Activated T-cell treated with anti-CD3 and anti-CD28 coated beads for 24 hours (primary cell): ENCODE results near the gene GET4.

Source experiments
- DNase-seq: peaks from one replicate; pipeline ENCODE4 v3.0.0-alpha.2; 2020; ENCODE audit warnings: low read depth

Gene GET4

DNA sequence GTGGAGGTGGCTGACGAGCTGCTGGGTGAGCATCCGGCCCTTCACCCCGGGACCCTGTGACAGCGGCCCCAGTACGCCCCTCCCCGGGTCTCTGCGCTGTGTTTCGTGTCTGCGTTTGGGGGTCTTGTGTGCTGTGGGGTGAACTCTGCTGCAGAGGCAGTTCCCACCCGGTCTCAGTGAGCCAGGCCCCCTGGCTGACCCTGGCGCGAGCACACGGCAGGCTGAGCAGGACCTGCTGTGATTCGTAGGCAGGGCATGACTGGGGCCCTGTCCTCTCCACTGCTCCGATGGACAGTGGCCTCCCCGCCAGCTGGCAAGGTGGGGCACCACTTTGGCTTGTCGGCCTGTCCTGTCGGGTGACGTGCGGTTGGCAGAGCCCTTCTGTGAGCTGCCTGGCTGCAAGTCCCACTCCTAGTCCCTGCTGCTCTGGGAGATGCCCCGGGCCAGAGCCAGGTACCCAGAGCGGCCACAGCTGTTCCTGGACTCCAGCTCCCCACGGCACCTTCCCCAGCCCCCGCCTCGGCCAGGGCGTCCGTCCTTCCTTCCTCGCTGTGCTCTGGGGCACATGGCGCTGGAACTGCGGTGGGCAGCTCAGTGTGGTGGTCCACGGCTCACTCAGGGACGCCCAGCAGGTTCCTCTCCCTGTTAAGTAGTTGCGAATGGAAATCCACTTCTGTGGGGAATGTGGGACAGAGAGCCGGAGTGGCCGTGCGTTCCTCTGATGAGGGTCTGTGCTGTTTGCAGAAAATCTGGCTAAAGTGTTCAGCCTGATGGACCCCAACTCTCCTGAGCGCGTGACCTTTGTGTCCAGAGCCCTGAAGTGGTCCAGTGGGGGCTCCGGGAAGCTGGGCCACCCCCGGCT lies 10.5 kb downstream of the GET4 start:
- DNase-seq: no peak

DNA sequence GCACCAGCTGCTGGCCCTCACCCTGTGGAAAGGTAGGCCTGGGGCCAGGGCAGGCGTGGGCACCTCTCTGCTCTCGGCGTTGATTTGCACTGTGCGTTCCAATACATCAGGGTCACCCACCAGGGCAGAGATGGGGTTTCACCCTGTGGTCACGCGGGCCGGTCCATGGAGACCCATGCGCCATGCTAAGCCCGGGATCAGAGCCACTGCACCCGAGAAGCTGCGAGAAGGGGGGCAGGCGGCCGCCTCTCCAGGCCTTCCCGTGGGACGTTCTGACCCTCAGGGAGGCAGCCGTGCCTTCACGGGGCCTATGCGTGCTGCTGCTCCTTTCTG lies 11.1 kb downstream of the GET4 start:
- DNase-seq: no peak

DNA sequence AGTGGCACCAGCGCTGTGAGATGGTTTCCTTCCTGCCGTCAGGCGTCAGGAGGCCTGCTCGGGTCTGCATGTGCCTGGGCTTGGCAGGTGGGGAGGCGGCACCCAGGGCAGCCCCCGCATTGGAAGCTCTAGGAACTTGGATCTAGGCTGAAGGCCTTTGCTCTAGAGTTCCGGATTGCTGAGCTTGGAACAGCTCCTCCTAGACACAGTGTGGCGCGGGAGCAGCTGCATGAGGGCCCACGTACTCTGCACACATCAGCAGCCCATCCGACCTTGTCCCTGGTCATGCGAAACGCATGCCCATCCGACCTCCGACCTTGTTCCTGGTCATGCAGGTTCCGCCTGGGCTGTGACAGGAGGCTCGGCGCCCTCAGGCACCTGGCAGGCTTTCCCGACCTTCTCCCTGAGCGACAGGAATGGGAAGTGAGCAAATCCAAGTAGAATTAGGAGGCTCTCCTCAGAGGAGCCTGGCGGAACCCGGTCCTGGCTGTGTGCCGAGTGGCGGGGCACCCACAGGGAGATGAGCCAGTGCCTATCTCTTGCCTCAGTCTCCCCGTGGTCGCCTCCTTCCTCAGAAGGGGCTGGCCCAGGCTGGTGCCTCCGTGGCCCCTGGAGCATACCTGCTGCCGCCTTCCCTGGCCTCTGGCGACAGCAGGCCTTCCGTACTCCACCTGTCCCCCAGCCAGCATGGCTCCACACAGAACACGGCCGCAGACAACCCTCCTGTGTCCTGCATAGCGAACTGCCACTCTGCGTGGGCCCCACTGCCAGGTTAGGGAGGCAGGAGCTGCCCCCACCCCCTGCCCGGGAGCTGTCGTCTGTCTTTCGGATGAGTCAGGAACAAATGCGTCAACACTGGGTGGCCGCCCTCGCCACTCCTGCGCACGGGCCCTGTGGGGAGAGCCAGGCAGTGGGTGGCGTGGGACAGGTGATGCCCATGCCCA lies 12.0 kb downstream of the GET4 start:
- no peak for DNase-seq

DNA sequence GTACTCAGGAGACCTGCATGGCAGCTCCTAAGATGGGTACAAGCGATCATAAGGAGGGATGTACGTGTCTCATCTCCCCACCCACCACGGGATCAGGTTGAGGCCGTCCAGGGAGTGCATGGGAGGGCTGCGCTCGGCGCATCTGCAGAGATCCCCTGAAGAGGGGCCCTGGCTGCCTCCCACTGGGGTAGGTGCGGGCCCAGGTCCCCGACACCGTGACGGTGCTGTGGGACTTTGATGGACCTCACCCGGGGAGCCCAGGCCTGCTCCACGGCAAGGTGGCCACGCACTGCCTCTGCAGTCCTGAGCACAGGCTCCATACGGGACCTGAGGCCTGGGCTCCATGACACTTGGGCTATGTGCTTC lies 12.7 kb downstream of the GET4 start:
- no peak for DNase-seq

DNA sequence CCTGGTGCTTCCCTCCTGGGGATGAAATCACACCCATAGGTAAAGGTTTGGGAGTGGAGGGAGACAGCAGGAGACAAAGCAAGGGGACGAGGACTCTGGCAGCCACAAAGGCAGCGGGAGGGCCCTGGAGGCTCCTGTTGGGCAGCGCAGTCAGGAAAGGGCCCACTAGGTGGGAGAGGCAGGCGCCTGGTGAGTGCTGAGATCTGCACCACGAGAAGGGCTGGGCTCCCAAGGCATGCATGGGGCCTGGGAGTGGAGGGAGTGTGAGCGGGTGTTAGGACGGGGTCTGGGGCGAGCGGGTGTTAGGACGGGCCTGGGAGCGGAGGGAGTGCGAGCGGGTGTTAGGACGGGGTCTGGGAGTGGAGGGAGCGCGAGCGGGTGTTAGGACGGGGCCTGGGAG lies 13.0 kb downstream of the GET4 start:
- no peak for DNase-seq

DNA sequence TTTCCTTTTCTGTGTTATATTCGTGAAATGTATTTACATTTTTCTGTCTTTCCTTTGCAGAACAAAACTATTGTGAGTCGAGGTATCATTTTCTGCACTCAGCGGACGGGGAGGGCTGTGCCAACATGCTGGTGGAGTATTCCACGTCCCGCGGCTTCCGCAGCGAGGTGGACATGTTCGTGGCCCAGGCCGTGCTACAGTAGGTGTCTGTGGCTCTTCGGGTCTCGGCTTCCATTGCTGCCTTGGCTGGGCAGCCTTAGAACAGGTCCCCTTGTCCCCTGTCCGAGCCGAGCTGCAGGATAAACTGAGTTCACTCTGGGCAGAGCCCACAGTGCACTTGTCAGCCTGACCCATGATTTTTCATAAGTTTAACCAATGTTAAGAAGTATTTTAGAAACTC lies 14.5 kb downstream of the GET4 start:
- no peak for DNase-seq

DNA sequence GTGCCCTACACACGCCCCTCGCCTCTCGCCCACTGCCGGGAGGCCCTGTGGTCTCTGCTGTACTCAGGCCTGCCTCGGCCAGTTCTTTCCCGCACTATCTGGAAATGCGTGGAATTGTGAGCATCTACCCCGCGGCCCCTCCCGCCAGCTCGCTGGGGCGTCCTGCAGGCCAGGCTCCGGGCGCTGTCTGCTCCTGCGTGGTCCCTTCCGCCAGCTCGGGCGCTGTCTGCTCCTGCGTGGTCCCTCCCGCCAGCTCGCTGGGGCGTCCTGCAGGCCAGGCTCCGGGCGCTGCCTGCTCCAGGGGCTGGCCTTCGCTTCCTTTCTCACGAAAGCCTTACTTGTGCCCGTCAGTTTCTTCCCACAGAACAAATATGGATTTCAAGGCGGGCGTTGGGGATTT lies 14.9 kb downstream of the GET4 start:
- no peak for DNase-seq

DNA sequence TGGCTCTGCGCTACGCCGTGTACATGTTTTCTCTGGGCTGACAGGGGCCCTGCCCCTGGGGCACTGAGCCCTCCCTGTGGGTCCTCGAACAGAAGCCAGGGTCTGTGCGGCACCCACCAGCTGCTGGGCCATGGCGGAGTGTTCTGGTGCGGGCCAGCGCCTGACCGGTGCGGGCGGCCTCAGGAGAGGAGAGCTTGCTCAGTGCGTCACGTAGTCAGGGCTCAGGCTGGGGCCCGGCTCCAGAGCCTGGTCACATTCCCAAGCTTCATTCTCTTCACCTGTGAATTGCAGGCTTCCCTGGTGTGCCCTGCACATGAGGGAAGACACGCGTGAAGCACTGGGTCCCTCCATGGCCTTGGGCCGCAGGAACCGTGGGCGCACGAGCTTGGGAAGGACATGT lies 15.5 kb downstream of the GET4 start:
- DNase-seq: no peak

DNA sequence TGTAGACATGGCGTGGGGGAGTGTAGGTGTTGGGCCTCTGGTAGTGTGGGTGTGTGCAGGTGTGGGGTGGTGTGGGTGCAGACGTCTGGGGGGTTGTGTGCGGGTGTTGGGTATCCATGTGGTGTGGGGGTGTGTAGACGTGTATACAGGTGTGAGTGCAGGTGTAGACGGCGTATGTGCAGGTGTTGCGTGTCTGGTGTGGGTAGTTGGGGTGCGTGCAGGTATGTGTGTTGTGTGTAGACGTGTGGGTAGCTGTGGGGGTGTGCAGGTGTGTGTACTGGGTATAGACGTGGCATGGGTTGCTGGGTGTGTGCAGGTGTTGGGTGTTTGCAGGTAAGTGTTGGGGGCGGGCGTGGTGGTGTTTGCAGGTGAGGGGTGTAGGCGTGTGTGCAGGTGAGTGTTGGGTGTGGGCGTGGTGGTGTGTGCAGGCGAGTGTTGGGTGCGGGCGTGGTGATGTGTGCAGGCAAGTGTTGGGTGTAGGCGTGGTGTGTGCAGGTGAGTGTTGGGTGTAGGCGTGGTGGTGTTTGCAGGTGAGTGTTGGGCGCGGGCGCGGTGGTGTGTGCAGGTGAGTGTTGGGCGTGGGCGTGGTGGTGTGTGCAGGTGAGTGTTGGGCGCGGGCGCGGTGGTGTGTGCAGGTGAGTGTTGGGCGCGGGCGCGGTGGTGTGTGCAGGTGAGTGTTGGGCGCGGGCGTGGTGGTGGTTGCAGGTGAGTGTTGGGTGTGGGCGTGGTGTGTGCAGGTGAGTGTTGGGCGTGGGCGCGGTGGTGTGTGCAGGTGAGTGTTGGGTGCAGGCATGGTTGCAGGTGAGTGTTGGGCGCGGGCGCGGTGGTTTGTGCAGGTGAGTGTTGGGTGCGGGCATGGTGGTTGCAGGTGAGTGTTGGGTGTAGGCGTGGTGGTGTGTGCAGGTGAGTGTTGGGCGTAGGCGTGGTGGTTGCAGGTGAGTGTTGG lies 16.6 kb downstream of the GET4 start:
- DNase-seq: no peak

DNA sequence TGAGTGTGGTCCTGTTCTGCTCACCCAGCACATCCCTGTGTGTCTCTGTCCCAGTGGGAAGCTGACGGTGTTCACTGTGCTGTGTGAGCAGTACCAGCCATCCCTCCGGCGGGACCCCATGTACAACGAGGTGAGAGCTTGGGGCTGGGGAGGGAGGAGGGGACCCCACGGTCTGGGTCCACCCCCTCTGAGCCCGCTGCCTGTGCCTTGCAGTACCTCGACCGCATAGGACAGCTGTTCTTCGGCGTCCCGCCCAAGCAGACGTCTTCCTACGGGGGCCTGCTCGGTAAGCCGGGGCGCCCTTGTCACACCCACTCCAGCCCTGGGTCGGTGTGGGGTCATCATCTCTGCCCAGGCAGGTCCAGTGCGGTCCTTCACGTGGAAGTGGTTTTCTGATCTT lies 17.3 kb downstream of the GET4 start:
- no peak for DNase-seq

DNA sequence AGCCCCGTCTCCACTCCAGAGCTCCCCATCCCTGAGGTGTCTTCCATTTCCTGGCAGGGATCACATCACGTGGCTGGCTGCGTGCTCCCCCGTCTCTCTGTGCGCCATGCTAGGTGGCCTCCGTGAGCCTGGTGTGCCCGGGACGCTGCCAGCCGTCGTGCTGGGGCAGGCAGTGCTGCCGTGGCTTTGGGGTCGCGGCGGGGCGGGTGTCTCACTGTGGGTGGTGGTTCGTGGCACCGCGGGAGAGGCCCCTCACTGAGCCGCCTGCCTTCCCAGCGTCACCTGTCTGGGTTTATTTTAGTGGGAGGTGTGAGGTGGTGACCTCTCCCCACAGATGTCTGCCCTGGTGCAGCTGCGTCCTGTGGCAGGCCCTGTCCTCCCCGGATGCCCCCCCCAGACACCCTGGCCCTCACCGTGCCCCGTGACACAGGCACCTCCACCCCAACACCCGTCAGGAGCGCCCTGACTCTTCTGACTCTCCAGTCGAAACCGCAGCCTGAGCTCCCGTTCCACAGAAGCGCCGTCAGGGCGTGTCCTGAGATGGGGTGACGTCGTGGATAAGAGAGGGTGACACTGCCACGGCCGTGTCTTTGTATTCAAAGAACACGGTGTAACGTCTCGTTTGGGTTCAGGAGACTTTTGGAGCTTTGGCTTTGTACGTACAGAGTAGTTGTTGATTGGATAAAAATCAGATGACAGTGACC lies 18.0 kb downstream of the GET4 start:
- DNase-seq: no peak

DNA sequence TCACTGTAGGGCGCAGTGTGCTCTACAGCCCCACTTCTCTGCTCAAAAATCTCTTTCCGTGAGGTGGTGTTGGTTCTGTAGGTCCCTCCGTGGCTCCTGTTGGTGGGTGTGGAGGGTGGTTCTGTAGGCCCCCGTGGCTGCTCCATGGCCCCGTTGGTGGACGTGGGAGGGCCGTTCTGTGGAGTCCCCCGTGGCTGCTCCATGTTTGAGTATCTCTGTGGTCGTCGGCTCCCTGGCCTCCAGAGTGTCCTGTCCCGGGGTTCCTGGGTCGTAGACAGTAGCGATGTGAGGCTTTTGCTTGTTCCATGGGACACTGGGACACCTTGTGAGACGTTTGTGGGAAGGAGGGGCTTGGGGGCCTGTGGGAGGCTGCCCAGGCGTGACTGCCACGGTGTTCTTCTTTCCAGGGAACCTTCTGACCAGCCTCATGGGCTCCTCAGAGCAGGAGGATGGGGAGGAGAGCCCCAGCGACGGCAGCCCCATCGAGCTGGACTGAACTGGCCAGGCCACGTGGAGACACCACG lies 18.6 kb downstream of the GET4 start:
- DNase-seq: no peak

DNA sequence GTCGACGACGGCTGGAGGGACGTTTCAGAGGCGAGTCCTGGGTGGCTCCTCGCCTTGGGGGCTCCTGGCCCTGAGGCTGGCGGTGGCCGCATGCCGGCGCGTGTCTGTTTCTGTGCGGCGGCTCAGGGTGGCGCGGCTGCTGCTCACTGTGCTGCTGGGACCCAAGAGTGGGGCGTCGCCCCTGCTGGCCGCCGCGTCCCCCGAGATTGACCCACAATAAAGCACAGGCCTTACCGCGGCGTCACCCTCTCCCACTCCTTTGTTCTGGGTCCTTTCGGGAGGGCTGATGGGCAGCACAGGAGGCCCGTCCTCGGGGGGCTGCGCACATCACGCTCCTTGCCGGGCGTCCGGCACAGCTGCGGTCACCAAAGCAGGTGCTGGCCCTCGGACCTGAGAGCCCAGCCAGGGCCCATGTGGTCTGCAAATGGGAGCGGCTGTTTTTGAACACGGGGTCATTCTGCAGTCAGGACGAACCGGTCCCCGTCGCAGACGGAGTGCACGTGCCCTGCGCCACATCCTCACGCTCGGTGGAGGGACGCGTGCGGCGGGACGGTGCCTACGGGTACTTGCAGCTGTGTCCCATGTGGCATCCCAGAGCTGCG lies 19.2 kb downstream of the GET4 start:
- DNase-seq: no peak

DNA sequence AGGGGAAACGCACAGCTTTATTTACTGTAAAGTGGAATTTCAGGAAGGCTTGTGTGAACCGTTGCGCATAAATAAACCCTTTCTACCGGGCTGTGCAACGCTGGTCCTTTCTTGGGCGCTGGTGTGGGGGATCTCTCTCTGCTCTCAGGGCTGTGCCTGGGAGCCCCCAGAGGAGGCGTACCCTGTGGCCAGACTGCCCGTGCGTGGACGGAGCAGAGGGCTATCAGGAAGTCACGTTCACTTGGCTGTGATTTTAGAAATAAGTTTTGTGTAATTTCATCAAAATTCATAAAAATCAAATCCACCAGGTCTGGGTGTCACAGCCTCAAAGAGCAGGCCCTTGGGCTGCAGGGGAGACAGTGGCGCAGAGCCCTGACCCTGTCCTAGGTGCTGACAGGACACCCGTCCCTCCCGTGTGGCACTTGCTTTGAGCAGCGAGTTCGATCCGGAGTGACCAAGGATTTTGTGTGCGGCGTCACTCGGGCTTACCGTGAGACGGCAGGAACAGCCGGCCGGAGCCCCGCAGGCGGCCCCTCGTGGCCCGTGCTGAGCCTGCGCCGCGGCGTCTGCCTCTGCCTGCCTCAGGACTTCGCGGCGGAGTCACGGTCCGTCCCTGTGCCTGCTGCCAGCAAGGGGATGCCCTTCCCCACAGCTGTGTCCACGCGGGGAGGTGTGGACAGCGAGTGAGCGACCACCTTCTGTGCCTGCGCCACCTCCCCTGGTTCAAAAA lies 20.2 kb downstream of the GET4 start:
- DNase-seq: no peak

DNA sequence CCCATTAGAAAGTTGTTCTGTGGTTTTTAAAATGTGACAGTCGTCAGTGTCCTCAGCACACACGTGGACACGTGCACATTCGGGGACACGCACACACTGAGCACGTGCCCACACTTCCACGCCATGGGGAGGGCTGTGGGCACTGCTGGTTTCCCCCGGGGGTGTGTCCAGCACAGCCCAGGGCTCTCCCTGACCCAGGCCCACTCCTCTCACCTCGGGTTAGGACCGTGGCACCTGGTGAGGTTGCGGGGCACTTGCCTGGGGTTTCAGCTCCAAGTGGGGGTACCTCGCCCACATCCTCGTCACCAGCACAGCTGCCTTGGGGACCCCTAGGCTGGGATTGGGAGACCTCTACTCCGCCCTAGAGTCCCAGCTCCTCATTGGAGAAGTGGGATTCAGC lies 20.7 kb downstream of the GET4 start:
- no peak for DNase-seq

DNA sequence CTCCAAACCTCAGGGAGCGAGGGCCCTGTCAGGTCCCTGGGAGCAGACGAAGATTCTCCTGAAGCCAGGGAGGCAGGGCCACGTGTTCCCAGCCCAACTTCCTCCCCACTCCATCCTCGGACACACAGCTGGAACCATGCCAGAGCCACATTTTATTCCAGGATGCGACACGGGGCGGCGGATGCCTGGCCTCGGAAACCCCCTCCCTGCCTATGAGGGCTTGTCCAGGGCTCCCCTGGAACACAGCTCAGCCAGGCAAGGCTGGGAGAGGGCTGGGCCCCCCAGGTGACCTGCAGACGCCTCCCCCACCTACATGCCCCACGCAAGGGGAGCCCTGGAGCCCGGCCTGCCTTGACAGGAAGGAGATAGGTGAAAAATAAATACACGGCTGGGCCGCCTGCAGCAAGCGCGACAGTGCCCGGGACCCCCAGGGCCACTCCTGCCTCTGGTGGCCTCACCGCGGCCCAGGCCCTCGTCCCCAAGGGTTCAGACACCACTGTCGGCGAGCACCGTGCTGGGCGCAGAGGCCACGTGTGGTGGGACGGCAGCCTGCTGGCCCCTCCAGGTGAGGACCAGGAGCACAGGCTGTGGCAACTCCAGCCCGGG lies 21.5 kb downstream of the GET4 start:
- DNase-seq: no peak

DNA sequence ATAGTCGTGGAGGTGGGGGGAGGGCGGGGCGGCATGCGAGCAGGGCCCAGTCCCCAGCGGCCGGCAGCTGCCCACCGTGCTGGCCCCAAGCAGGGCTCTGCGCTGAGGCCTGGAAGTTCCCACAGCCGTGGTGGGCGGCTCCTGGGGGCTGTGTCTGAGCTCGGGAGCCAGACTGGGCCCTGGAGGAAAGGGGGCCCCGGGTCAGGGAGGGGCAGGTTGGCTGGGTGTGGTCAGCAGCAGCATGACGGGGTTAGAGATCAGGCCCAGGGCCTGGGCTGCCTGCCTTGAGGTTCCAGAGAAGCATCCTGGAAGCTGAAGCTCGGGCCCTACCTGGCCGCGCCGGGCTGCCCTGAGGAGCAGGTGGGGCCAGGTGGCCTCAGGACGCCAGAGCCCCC lies 22.1 kb downstream of the GET4 start:
- no peak for DNase-seq

DNA sequence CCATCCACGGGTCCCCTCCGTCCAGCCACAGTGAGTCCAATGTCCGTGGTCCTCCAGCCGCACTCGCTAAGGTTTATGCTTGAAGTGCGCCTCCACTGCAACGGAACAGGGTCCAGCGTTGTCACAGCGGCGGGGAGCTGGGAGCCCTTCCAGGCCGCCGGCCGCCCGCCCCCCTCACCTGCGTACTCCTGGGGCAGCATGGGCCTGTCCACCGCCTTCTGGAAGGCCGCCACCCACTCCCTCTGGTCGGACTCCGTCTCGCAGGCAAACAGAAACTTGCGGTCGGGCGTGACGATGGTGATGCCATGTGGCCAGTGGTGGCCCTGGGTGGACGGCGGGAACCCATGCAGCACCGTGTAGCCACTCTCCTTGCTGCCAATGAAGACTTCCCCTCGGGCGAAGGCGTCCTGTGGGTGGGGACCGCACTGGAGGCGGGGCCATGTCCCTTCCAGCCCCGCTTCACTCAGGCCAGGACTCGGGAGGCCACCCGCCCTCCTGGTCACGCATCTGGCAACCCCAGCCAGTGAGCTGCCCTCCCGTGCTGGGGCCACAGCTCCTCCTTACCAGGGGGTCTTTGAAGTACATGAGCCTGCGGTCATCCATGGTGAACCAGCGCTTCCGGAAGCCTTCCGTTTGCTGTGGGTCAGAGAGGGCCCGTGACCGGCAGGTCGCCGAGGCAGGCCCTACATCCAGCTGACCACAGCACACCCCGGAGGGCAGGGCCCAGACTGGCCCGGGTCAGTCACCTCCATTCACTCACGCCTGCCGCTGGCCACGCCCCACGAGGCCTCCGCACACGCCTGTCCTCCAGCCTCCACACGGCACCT lies 22.7 kb downstream of the GET4 start:
- DNase-seq: no peak

DNA sequence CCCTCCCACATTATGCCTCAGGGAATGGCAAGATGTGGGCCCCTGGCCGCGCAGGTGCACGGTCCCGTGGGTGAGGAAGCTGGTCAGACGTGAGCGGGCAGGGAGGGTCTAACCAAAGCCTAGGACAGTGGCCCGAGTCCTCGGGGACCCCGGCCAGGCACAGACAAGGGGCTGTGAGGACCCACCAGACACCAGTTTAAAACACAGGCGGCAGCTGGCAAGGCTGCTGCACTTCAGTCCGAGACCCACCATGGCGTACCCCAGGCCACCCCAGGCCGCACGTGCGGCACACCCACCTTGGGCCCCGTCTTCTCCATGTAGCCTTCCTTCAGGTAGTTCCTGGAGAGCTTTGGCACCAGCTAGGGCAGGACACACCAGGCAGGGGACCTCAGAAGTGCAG lies 23.5 kb downstream of the GET4 start:
- no peak for DNase-seq
